Nephron progenitor cell (in vitro differentiated cells): ENCODE data around the gene RABL6.
"Not testable (repeated sequence)": the region's sequence is repeated elsewhere in the genome, so short reads cannot be mapped to it uniquely, and the experiment has no call there.

Experiments
- DNase-seq: peaks from one replicate; pipeline ENCODE4 v3.0.0; 2021
- H3K27ac Mint-ChIP-seq: 2 replicates; pipeline ENCODE4 v1.8.0; 2021; ENCODE audit warnings: mild to moderate bottlenecking, moderate library complexity, mixed read lengths
- H3K27me3 Mint-ChIP-seq: 2 replicates; pipeline ENCODE4 v1.8.0; 2021; ENCODE audit warnings: mild to moderate bottlenecking, low read depth, mixed read lengths; ENCODE audit not compliant: poor library complexity
- H3K36me3 Mint-ChIP-seq: 2 replicates; pipeline ENCODE4 v1.8.0; 2021; ENCODE audit warnings: low read depth, mixed read lengths
- H3K4me1 Mint-ChIP-seq: 2 replicates; pipeline ENCODE4 v1.8.0; 2021; ENCODE audit warnings: mixed read lengths
- H3K4me3 Mint-ChIP-seq: 2 replicates; pipeline ENCODE4 v1.8.0; 2021; ENCODE audit warnings: mild to moderate bottlenecking, moderate library complexity, mixed read lengths
- H3K9me3 Mint-ChIP-seq: 2 replicates; pipeline ENCODE4 v1.8.0; 2021; ENCODE audit warnings: mild to moderate bottlenecking, moderate library complexity, mixed read lengths
- TF ChIP-seq, protein P1 (sequence below): fragments of 200-600 bp; sonication (generic); IDR thresholded peaks from 2 replicates; pipeline ENCODE4 v1.5.0; 2021; ENCODE audit warnings: antibody characterized with exemption

Gene RABL6

GRCh38 chr9:136799079-136799853, 8.5 kb upstream of the RABL6 start:
- Mint-ChIP-seq H3K4me3 (peak overlapping the region; percentile 38), H3K27ac (no peak overlapping the region), H3K36me3 (peaks cover 9% of the 10 kb centered on the region), H3K4me1 (peaks cover 48% of the 10 kb centered on the region), H3K27me3 (peaks cover 5% of the 10 kb centered on the region), H3K9me3 (no peaks in the 10 kb centered on the region)
- TF ChIP-seq, protein P1, sequence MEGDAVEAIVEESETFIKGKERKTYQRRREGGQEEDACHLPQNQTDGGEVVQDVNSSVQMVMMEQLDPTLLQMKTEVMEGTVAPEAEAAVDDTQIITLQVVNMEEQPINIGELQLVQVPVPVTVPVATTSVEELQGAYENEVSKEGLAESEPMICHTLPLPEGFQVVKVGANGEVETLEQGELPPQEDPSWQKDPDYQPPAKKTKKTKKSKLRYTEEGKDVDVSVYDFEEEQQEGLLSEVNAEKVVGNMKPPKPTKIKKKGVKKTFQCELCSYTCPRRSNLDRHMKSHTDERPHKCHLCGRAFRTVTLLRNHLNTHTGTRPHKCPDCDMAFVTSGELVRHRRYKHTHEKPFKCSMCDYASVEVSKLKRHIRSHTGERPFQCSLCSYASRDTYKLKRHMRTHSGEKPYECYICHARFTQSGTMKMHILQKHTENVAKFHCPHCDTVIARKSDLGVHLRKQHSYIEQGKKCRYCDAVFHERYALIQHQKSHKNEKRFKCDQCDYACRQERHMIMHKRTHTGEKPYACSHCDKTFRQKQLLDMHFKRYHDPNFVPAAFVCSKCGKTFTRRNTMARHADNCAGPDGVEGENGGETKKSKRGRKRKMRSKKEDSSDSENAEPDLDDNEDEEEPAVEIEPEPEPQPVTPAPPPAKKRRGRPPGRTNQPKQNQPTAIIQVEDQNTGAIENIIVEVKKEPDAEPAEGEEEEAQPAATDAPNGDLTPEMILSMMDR, result no peak
- DNase-seq, result no peak

- H3K4me3 Mint-ChIP-seq, result peak overlapping the region; percentile 91
- peak; percentile 96 for DNase-seq
- peaks cover 44% of the 10 kb centered on the region for H3K4me1 Mint-ChIP-seq
- peaks cover 9% of the 10 kb centered on the region for H3K36me3 Mint-ChIP-seq
- TF ChIP-seq, protein P1, result no peak
- peak overlapping the region; percentile 79 for H3K27ac Mint-ChIP-seq
- no peaks in the 10 kb centered on the region for H3K9me3 Mint-ChIP-seq
- H3K27me3 Mint-ChIP-seq, result peaks cover 5% of the 10 kb centered on the region
Observed at GRCh38 chr9:136799854-136800657, 7.7 kb upstream of the RABL6 start.

- H3K27me3 Mint-ChIP-seq, result peaks cover 5% of the 10 kb centered on the region
- H3K9me3 Mint-ChIP-seq, result no peaks in the 10 kb centered on the region
- TF ChIP-seq, protein P1, result no peak
- peaks cover 37% of the 10 kb centered on the region for H3K4me1 Mint-ChIP-seq
- peaks cover 14% of the 10 kb centered on the region for H3K36me3 Mint-ChIP-seq
- H3K27ac Mint-ChIP-seq, result no peak overlapping the region
- H3K4me3 Mint-ChIP-seq, result no peak overlapping the region
- DNase-seq, result no peak
Observed at GRCh38 chr9:136802321-136802720, 5.4 kb upstream of the RABL6 start.

GRCh38 chr9:136803009-136803550, 4.7 kb upstream of the RABL6 start:
- not testable (repeated sequence) for H3K4me3 Mint-ChIP-seq, H3K27me3 Mint-ChIP-seq, H3K27ac Mint-ChIP-seq, DNase-seq, H3K9me3 Mint-ChIP-seq
- H3K36me3 Mint-ChIP-seq, result peaks cover 14% of the 10 kb centered on the region
- peaks cover 34% of the 10 kb centered on the region for H3K4me1 Mint-ChIP-seq

DNA sequence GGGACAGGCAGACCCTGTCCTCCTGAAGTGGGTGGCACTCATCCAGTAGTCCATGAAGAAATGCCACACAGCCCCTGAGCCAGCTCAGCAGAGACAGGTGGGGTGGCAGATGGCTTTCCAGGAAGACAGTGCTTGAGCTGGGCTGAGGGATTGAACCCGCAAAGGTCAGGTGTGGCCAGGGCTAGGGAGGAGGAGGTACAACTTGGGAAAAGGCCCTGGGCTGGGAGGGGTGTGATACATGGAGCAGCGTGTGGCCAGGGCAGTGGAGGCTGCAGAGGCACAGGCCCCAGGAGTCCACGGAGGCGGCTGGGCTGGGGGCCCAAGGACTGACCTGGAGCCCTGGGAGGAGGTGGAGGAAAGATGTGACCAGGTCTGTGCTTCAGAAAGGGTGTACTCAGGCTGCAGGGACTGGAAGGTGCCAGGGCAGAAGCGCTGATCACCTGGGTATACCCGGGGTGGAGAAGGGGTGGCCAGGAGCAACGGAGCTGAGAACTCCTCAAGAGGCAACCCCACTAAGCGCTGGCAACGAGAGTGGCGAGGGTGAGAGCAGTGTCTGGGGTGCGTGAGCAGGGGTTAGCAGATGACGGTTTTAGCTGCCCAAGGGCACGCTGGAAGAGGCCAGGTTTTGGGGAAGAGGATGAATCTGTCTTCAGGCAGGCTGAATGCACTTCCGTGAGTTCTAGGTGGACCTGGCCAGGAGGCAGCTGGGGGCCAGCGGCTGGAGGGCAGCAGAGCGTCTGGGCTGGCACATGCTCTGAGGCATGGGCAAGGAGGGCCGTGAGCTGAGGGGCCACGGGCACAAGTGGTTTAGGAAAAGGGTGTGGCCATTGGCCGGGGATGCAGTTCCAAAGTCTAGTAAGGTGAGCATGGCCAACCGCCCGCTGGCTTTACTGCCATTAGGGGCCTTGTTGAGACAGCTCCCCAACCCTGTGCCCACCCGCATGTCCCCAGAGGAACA, 3.9 kb upstream of the RABL6 start:
- TF ChIP-seq, protein P1, result no peak
- Mint-ChIP-seq H3K4me1 (peaks cover 35% of the 10 kb centered on the region), H3K9me3 (no peaks in the 10 kb centered on the region), H3K27me3 (peaks cover 5% of the 10 kb centered on the region), H3K36me3 (peaks cover 14% of the 10 kb centered on the region), H3K4me3 (no peak overlapping the region), H3K27ac (peak overlapping the region; percentile 83)
- no peak for DNase-seq
